ENCODE results near the gene RGS21.
"Not testable (repeated sequence)": the region's sequence is repeated elsewhere in the genome, so short reads cannot be mapped to it uniquely, and the experiment has no call there.

Gene RGS21

DNA sequence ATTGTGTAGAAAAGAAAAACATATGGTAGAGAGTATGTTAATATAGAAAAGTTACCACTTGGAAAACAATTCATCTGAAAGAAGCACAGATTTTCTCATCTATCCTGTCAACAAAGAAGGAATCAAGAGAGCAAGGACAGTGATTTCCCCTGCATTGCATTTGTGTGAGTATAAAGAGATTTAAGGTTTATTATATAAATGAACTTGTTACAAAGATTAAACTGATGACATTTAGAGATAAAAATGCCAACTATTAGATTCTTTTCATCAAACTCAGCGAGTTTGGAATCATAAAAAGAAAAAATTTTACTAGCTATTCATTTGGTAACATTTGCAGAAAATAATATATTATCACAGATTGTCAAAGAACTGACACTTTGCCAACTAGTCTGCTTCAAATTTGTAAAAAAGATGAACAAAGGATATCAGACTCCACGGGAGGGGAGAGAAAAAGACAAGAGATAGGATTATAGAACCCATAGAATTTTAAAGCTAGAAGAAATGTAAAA lies at the start of gene RGS21:
TSS of gene RGS21 (plus strand) at position 51 of the 509 bp plus-strand sequence. CDS start 26,045 bp downstream, outside the sequence.
- DNase-seq: no peak

DNA sequence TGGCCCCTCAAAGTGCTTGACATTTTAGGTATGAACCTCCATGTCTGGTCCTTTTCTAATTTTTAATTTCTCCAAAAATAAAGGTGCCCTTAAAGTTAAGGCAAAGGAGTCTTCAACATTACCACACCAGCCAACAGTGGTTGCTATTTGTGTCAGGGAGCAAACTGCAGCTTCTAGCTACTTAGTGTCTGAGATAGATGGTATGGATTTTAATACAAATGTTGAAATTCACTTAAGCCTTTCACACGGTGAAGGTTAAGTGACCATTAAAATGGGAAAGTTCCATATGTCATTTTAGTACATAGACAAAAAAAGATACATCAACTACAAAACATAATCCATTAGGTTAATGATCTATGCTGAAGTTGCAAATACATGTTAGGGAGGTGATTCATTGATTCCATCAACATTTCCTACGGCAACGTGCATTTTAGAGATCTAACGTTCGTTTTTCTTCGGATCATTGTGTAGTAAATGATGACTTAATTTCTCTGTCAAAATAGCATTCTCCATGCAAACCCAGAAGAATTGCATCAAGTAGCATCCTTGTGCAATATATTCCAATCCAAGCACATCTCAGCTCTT lies 48.2 kb upstream of the RGS21 start:
- DNase-seq: no peak

- no peak for DNase-seq
Measured at GRCh38 chr1:192270398-192270797, 46.4 kb upstream of the RGS21 start.

GRCh38 chr1:192272732-192273131 lies 44.1 kb upstream of the RGS21 start:
- DNase-seq: no peak

- DNase-seq: no peak
Measured at GRCh38 chr1:192274588-192274987, 42.2 kb upstream of the RGS21 start.

DNA sequence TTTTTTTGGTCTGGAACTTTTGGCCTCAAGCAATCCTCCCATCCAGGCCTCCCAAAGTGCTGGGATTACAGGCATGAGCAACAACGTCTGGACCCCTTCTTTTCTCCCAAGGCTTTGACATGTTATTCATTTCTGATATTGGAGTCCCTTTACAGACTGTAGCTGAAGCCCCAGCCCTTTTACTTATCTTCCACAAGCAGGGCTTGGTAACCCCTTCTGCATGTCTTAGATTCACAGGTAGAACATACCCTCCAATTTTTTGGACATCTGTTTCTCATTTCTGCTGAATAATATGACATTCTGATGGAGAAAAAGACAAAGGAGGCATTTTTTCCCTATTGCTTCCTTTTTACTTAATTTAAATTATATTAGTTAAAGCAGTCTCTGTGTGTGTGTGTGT lies 39.2 kb upstream of the RGS21 start:
- DNase-seq: no peak

GRCh38 chr1:192284927-192285326 lies 31.9 kb upstream of the RGS21 start:
- no peak for DNase-seq

- no peak for DNase-seq
Measured at GRCh38 chr1:192303029-192303428, 13.8 kb upstream of the RGS21 start.

- not testable (repeated sequence) for DNase-seq
Measured at GRCh38 chr1:192308314-192308713, 8.5 kb upstream of the RGS21 start.

DNA sequence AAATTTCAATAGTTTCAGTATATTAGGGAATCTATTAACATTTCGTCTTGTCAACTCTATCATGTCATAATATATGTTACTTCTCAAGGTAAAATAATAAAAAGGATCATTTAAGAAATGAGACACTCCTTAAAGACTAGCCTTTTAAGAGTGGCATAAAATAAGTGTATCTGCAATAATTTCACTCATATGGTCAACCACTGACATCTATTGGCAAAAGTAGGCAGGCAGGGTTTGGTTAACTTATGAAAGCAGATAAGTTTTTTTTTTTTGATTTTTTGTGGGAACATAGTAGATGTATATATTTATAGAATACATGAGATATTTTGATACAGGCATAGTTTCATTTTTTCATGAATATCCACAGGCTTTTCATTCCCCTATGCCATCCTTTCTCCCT lies 5.5 kb upstream of the RGS21 start:
- DNase-seq: no peak

DNA sequence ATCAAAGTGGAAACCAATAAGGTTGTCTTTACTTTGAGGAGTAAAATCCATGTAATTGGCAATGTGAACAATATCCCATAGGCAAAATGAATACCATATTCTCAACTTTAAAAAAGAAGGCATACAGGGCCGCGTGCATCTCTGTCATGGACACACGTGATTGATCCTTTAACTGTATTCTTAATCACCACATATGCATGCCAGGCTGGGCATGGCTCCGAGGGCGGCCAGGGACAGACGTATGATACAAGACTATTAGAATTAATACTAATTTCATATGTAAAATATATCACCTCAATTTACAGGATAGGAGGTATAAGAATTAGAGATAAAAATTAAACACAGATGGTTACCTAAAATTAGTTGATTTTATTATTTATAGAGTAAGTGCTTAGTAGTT lies 11.2 kb downstream of the RGS21 start:
- DNase-seq: no peak

GRCh38 chr1:192342842-192343241 lies 26.1 kb downstream of the RGS21 start:
- no peak for DNase-seq

GRCh38 chr1:192343344-192343743 lies 26.6 kb downstream of the RGS21 start:
- DNase-seq: no peak

GRCh38 chr1:192349314-192349713 lies 32.5 kb downstream of the RGS21 start:
- DNase-seq: no peak

DNA sequence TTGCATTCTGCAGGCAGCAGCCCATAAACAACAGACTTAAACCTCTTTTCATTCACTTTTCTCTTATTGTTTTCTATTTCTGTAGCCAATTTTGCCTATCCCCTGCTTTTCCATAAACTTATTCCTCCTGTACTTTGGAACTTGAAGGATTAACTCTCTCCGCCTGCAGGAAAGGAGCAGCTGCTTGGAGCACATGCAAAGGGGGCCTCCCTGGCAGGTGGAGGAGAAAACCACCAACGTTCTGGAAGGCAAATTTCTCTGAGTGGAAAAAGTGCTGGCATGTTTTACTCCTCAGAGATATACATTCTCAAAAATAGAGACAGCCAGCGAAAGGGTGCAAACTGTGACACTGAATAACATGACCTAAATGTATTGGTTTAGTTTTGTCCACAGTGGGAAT lies 33.6 kb downstream of the RGS21 start:
- DNase-seq: no peak

DNA sequence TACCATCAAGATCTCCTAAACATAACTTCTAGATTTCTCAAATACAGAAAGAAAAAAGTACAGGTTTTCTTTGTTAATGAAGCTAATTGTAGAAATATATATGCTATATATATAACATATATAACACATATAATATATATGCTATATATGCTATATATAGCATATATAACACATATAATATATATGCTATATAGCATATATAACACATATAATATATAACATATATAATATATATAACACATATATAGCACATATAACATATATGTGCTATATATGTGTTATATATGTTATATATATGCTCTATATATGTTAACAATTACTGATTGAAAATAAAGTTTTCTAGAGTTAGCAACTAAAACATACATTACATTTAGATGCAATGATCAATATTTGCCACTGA lies 34.8 kb downstream of the RGS21 start:
- DNase-seq: no peak

- no peak for DNase-seq
Measured at GRCh38 chr1:192357924-192358323, 41.1 kb downstream of the RGS21 start.

GRCh38 chr1:192358402-192358801 lies 41.6 kb downstream of the RGS21 start:
- DNase-seq: no peak

GRCh38 chr1:192358822-192359221 lies 42.0 kb downstream of the RGS21 start:
- DNase-seq: no peak

DNA sequence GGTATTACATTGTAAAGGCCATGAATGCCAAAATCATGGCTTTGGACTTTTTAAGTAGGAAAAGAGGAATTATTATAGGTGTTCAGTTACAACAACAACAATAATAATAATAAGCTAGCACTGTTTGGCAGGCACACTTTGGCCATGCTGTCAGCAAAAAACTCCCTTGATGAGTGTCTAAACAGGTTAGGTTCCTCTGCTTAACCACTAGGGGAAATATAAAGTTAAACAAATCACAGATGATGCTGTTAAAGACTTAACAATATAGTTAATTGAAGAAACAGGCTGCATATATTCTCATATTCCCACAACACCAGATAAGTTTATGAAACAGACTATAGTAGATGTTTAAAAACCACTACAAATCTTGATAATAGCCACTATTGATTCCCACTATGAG lies 46.4 kb downstream of the RGS21 start:
- DNase-seq: no peak

DNA sequence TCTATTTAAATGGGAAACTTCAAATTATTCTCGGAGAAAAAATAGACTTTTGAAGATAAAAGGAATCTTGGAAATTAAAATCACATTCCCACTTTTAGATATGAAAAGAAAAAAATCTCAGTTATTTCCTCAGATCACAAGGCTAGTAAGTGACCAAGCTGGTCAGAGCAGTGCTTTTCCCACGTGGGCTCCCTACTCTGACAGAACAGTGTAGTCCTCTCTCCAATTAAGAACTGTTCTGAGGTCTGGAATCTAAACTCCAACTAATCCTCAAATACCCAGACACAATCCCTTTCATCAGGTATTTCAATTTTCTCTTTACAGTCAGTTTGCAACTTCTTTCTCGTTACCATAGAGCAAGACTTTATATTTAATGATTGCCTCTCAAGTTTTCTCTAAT lies 50.6 kb downstream of the RGS21 start:
- no peak for DNase-seq

- no peak for DNase-seq
Measured at GRCh38 chr1:192375306-192375705, 58.5 kb downstream of the RGS21 start.

DNA sequence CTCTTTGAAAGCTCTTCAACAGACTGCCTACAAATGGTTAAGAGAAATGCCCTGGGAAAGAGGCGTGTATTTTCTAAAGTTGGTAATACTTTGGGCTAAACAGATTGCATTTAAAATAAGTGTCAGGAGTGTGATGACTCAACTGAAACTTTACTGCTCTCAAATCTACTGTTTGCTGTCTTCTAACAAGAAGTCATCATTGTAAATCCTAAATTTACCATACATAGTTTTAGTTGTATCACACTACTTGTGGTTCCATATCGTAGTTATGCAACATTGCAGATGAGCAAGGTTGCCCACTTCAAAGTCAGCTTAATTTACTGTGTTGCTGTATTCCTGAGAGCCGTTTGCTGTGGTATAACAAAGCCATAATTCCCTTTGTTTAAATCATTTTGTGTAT lies 59.6 kb downstream of the RGS21 start:
- DNase-seq: no peak

- DNase-seq: no peak
Measured at GRCh38 chr1:192378276-192378675, 61.5 kb downstream of the RGS21 start.

GRCh38 chr1:192378878-192379277 lies 62.1 kb downstream of the RGS21 start:
- DNase-seq: no peak

All from activated CD4-positive, CD25-positive, alpha-beta regulatory T cell (primary cell).